ENCODE data around the gene TSHZ1.
"Not testable (repeated sequence)": the region's sequence is repeated elsewhere in the genome, so short reads cannot be mapped to it uniquely, and the experiment has no call there.

The TSHZ1 gene

GRCh38 chr18:75185460-75185859 is 25.1 kb upstream of the TSHZ1 start:
- H4K20me1 ChIP-seq (ENCODE audit: low read depth, low read length) = no peaks in the 10 kb centered on the region
- H3K4me2 ChIP-seq (ENCODE audit: low read depth, low read length, poor library complexity, severe bottlenecking) = no peak overlapping the region
- no peaks in the 10 kb centered on the region for H3K9me2 ChIP-seq (replicated peaks; ENCODE audit: insufficient read depth, low read length)
- H3K27ac ChIP-seq (ENCODE audit: low read depth, low read length) = no peak overlapping the region
- H2AFZ ChIP-seq (ENCODE audit: low read depth, low read length, severe bottlenecking) = no peak overlapping the region
- H3K9ac ChIP-seq (ENCODE audit: low read length) = no peak overlapping the region
- no peak overlapping the region for H3K4me3 ChIP-seq (ENCODE audit: insufficient read depth, low read length, poor library complexity, severe bottlenecking)
- no peaks in the 10 kb centered on the region for H3F3A ChIP-seq (ENCODE audit: insufficient read depth)
- no peaks in the 10 kb centered on the region for H3K27me3 ChIP-seq (ENCODE audit: low read length)
- TF ChIP-seq CTCF (IDR thresholded peaks at IDR 0.05; ENCODE audit: insufficient read depth, low read length, poor library complexity, severe bottlenecking) = no peak
- no peak for TF ChIP-seq EZH2phosphoT487 (conservative IDR thresholded peaks at IDR 0.05; ENCODE audit: low read length)
- H3K36me3 ChIP-seq (ENCODE audit: low read length) = no peaks in the 10 kb centered on the region
- no peaks in the 10 kb centered on the region for H3K79me2 ChIP-seq (ENCODE audit: insufficient read depth, low read length)
- H3K9me3 ChIP-seq (ENCODE audit: insufficient read depth, low read length) = no peaks in the 10 kb centered on the region

GRCh38 chr18:75187702-75188101 is 22.9 kb upstream of the TSHZ1 start:
- not testable (repeated sequence) for H3K4me3 ChIP-seq (ENCODE audit: insufficient read depth, low read length, poor library complexity, severe bottlenecking); H3K79me2 ChIP-seq (ENCODE audit: insufficient read depth, low read length); H3K9me3 ChIP-seq (ENCODE audit: insufficient read depth, low read length); H3K36me3 ChIP-seq (ENCODE audit: low read length); H3K27me3 ChIP-seq (ENCODE audit: low read length); H3K9ac ChIP-seq (ENCODE audit: low read length); H3K27ac ChIP-seq (ENCODE audit: low read depth, low read length); H2AFZ ChIP-seq (ENCODE audit: low read depth, low read length, severe bottlenecking); H3K9me2 ChIP-seq (replicated peaks; ENCODE audit: insufficient read depth, low read length); H3F3A ChIP-seq (ENCODE audit: insufficient read depth); H3K4me2 ChIP-seq (ENCODE audit: low read depth, low read length, poor library complexity, severe bottlenecking); H4K20me1 ChIP-seq (ENCODE audit: low read depth, low read length)

GRCh38 chr18:75189696-75190095 is 20.9 kb upstream of the TSHZ1 start:
- Histone ChIP-seq H3F3A (ENCODE audit: insufficient read depth) (no peaks in the 10 kb centered on the region), H3K9me3 (ENCODE audit: insufficient read depth, low read length) (no peaks in the 10 kb centered on the region), H3K9ac (ENCODE audit: low read length) (no peak overlapping the region), H3K27ac (ENCODE audit: low read depth, low read length) (no peak overlapping the region), H3K79me2 (ENCODE audit: insufficient read depth, low read length) (no peaks in the 10 kb centered on the region), H3K4me2 (ENCODE audit: low read depth, low read length, poor library complexity, severe bottlenecking) (no peak overlapping the region), H2AFZ (ENCODE audit: low read depth, low read length, severe bottlenecking) (no peak overlapping the region), H4K20me1 (ENCODE audit: low read depth, low read length) (no peaks in the 10 kb centered on the region), H3K9me2 (replicated peaks; ENCODE audit: insufficient read depth, low read length) (no peaks in the 10 kb centered on the region), H3K4me3 (ENCODE audit: insufficient read depth, low read length, poor library complexity, severe bottlenecking) (no peak overlapping the region), H3K36me3 (ENCODE audit: low read length) (no peaks in the 10 kb centered on the region), H3K27me3 (ENCODE audit: low read length) (no peaks in the 10 kb centered on the region)
- TF ChIP-seq CTCF (IDR thresholded peaks at IDR 0.05; ENCODE audit: insufficient read depth, low read length, poor library complexity, severe bottlenecking) = no peak
- TF ChIP-seq EZH2phosphoT487 (conservative IDR thresholded peaks at IDR 0.05; ENCODE audit: low read length) = no peak

GRCh38 chr18:75192899-75193298 is 17.7 kb upstream of the TSHZ1 start:
- H3K27ac ChIP-seq (ENCODE audit: low read depth, low read length) = no peak overlapping the region
- TF ChIP-seq CTCF (IDR thresholded peaks at IDR 0.05; ENCODE audit: insufficient read depth, low read length, poor library complexity, severe bottlenecking) (no peak), EZH2phosphoT487 (conservative IDR thresholded peaks at IDR 0.05; ENCODE audit: low read length) (no peak)
- no peaks in the 10 kb centered on the region for H3K9me3 ChIP-seq (ENCODE audit: insufficient read depth, low read length)
- no peak overlapping the region for H2AFZ ChIP-seq (ENCODE audit: low read depth, low read length, severe bottlenecking)
- H3K79me2 ChIP-seq (ENCODE audit: insufficient read depth, low read length) = no peaks in the 10 kb centered on the region
- no peak overlapping the region for H3K4me2 ChIP-seq (ENCODE audit: low read depth, low read length, poor library complexity, severe bottlenecking)
- no peaks in the 10 kb centered on the region for H3F3A ChIP-seq (ENCODE audit: insufficient read depth)
- H4K20me1 ChIP-seq (ENCODE audit: low read depth, low read length) = no peaks in the 10 kb centered on the region
- no peak overlapping the region for H3K9ac ChIP-seq (ENCODE audit: low read length)
- H3K36me3 ChIP-seq (ENCODE audit: low read length) = no peaks in the 10 kb centered on the region
- H3K4me3 ChIP-seq (ENCODE audit: insufficient read depth, low read length, poor library complexity, severe bottlenecking) = no peak overlapping the region
- no peaks in the 10 kb centered on the region for H3K27me3 ChIP-seq (ENCODE audit: low read length)
- no peaks in the 10 kb centered on the region for H3K9me2 ChIP-seq (replicated peaks; ENCODE audit: insufficient read depth, low read length)

All from SU-DHL-6 (cell line).